IMR-90 (cell line): ENCODE data around the gene KCNIP3. TPM values are rescaled to one million over a fixed set of nuclear protein-coding genes. Genes with fewer than 3 reads are reported as not detected.

Source experiments
- ATAC-seq: fragments of 200-7000 bp; cut with Tn5 transposase; 2 replicates; pipeline ENCODE4 v1.9.1; 2020; ENCODE audit warnings: low read depth, mild to moderate bottlenecking, moderate library complexity
- BruUV-seq: library from RNA; stranded (reverse); fragments of 400-500 nt; replicated peaks from 2 replicates; lab custom pipeline; 2021; lab: Mats Ljungman, UMichigan
- CTCF ChIA-PET: fragments of 300-600 bp; formaldehyde crosslinking; extraction: SDS; loops from one replicate; lab custom pipeline; 2021; ENCODE audit warnings: antibody characterized with exemption; lab: Yijun Ruan, JAX
- POLR2A ChIA-PET: fragments of 300-600 bp; sonication (Branson Sonifier 250); formaldehyde crosslinking; loops from one replicate; lab custom pipeline; 2022; ENCODE audit warnings: antibody characterized with exemption; ENCODE audit not compliant: unreplicated experiment; lab: Charles Lee
- DNase-seq: peaks from one replicate; pipeline ENCODE4 v3.0.0; 2013
- H2AFZ ChIP-seq: replicated peaks from 2 replicates; pipeline ENCODE3; 2013; ENCODE audit warnings: low read length, mild to moderate bottlenecking; ENCODE audit not compliant: poor library complexity
- H2AK5ac ChIP-seq: 2 replicates; pipeline ENCODE4 v1.6.1; 2013; ENCODE audit warnings: low read depth, low read length, inconsistent platforms
- H2AK9ac ChIP-seq: replicated peaks from 2 replicates; pipeline ENCODE3; 2013; ENCODE audit warnings: mild to moderate bottlenecking, low read depth, low read length, moderate library complexity; ENCODE audit not compliant: poor library complexity
- H2BK120ac ChIP-seq: 2 replicates; pipeline ENCODE4 v1.6.1; 2013; ENCODE audit warnings: low read depth, low read length, inconsistent platforms
- H2BK15ac ChIP-seq: 3 replicates; pipeline ENCODE4 v1.6.1; 2013; ENCODE audit warnings: low read depth, low read length, inconsistent platforms
- H2BK20ac ChIP-seq: 2 replicates; pipeline ENCODE4 v1.6.1; 2013; ENCODE audit warnings: low read depth, mild to moderate bottlenecking, inconsistent platforms, low read length, moderate library complexity
- H2BK5ac ChIP-seq: 2 replicates; pipeline ENCODE4 v1.6.1; 2013; ENCODE audit warnings: mild to moderate bottlenecking, low read depth, low read length, inconsistent platforms; ENCODE audit not compliant: poor library complexity, severe bottlenecking
- H3K14ac ChIP-seq: replicated peaks from 2 replicates; pipeline ENCODE4 v1.6.1; 2013; ENCODE audit warnings: low read depth, low read length, inconsistent platforms
- H3K18ac ChIP-seq: 2 replicates; pipeline ENCODE4 v1.6.1; 2013; ENCODE audit warnings: low read depth, low read length, control low read depth
- H3K23ac ChIP-seq: 2 replicates; pipeline ENCODE4 v1.6.1; 2013; ENCODE audit warnings: low read depth, low read length, inconsistent platforms
- H3K27ac ChIP-seq: 2 replicates; pipeline ENCODE4 v1.5.1; 2013; ENCODE audit warnings: mild to moderate bottlenecking, control low read depth, low read length; ENCODE audit not compliant: insufficient read depth
- H3K27me3 ChIP-seq: 2 replicates; pipeline ENCODE4 v1.6.1; 2013; ENCODE audit warnings: low read length; ENCODE audit not compliant: control insufficient read depth, insufficient read depth
- H3K36me3 ChIP-seq: 2 replicates; pipeline ENCODE4 v1.6.1; 2013; ENCODE audit warnings: low read length, mixed read lengths; ENCODE audit not compliant: control insufficient read depth, insufficient read depth
- H3K4ac ChIP-seq: 2 replicates; pipeline ENCODE4 v1.6.1; 2013; ENCODE audit warnings: low read depth, low read length, inconsistent platforms
- H3K4me1 ChIP-seq: 2 replicates; pipeline ENCODE4 v1.6.1; 2013; ENCODE audit warnings: low read length, mixed read lengths; ENCODE audit not compliant: control insufficient read depth, insufficient read depth
- H3K4me2 ChIP-seq: 2 replicates; pipeline ENCODE4 v1.6.1; 2013; ENCODE audit warnings: low read depth, mild to moderate bottlenecking, control low read depth, low read length, moderate library complexity
- H3K4me3 ChIP-seq: 2 replicates; pipeline ENCODE4 v1.5.1; 2013; ENCODE audit warnings: low read depth, mild to moderate bottlenecking, control low read depth, low read length, moderate library complexity; ENCODE audit not compliant: insufficient read depth
- H3K56ac ChIP-seq: 2 replicates; pipeline ENCODE4 v1.6.1; 2013; ENCODE audit warnings: low read length, inconsistent platforms; ENCODE audit not compliant: insufficient read depth; ENCODE audit errors: extremely low read depth
- H3K79me1 ChIP-seq, 2 experiments: 2 replicates each; pipeline ENCODE4 v1.6.1; 2013; ENCODE audit warnings: low read length in 2 of 2, inconsistent platforms in 1 of 2, low read depth in 1 of 2
- H3K9ac ChIP-seq: 2 replicates; pipeline ENCODE4 v1.6.1; 2013; ENCODE audit warnings: low read depth, low read length, control low read depth
- H3K9me1 ChIP-seq: 2 replicates; pipeline ENCODE4 v1.6.1; 2013; ENCODE audit warnings: low read length, inconsistent platforms; ENCODE audit not compliant: insufficient read depth
- H3K9me3 ChIP-seq: 2 replicates; pipeline ENCODE4 v1.6.1; 2013; ENCODE audit warnings: low read length; ENCODE audit not compliant: control insufficient read depth, insufficient read depth
- H4K20me1 ChIP-seq: 2 replicates; pipeline ENCODE4 v1.6.1; 2013; ENCODE audit warnings: low read length, inconsistent platforms; ENCODE audit not compliant: insufficient read depth
- H4K5ac ChIP-seq: 2 replicates; pipeline ENCODE4 v1.6.1; 2013; ENCODE audit warnings: mild to moderate bottlenecking, low read depth, low read length, control low read depth
- H4K8ac ChIP-seq, 2 experiments: 2 replicates each; pipeline ENCODE4 v1.6.1; 2013; ENCODE audit warnings: low read depth in 2 of 2, low read length in 2 of 2, control low read depth in 1 of 2, inconsistent platforms in 1 of 2
- H4K91ac ChIP-seq: 2 replicates; pipeline ENCODE4 v1.6.1; 2013; ENCODE audit warnings: low read depth, low read length, inconsistent platforms; ENCODE audit not compliant: insufficient read depth
- CHD1 ChIP-seq: IDR thresholded peaks from 2 replicates; pipeline ENCODE4 v1.6.1; 2012; ENCODE audit warnings: low read depth, low read length, improper control_type of control experiment
- FOS ChIP-seq: fragments of 150-350 bp; IDR thresholded peaks from 2 replicates; pipeline ENCODE4 v1.6.1; 2016; ENCODE audit warnings: low read depth, low read length
- MAFK ChIP-seq: IDR thresholded peaks from 2 replicates; pipeline ENCODE4 v1.6.1; 2012; ENCODE audit warnings: low read depth, low read length, improper control_type of control experiment
- WGBS, 2 experiments: methylation state at CpG; one replicate each; pipeline versions ENCODE4 v1.1.5 to v1.1.7; 2013; ENCODE audit warnings: missing lambda C conversion rate in 2 of 2; ENCODE audit not compliant: insufficient read length in 1 of 2; ENCODE audit errors: extremely low coverage in 2 of 2; 5-methylcytosine and 5-hydroxymethylcytosine counted together
- dilution Hi-C: fragments of 300-500 bp; cut with HindIII; formaldehyde crosslinking; loops from one replicate; pipeline ENCODE4 v1.14.3; 2018; ENCODE audit warnings: low sequenced_read_pairs; ENCODE audit not compliant: unreplicated experiment
- in situ Hi-C: fragments of 300-500 bp; cut with MboI; formaldehyde crosslinking; loops from 3 replicates; pipeline ENCODE4 v1.14.3; 2019; ENCODE audit warnings: low sequenced_read_pairs, inconsistent platforms, mixed read lengths
- intact Hi-C: fragments of 100-400 bp; cut with micrococcal nuclease; formaldehyde crosslinking; loops from 2 replicates; pipeline ENCODE4 v1.10.0; 2022
- polyA plus RNA-seq, 3 experiments: library from polyadenylated mRNA; depleted of rRNA; stranded (reverse); fragments of >200 nt; gene quantifications; 2 replicates each; pipeline ENCODE4 v1.2.3, GENCODE V29; 2012; ENCODE audit warnings: low replicate concordance in 1 of 3
- total RNA-seq: library from RNA; depleted of rRNA; stranded (reverse); fragments of >200 nt; gene quantifications from 2 replicates; pipeline ENCODE4 v1.2.3, GENCODE V29; 2012
- TF ChIP-seq, protein P1 (sequence below): conservative IDR thresholded peaks from 2 replicates; pipeline ENCODE4 v1.5.1; 2012; ENCODE audit warnings: mild to moderate bottlenecking, low read depth, low read length, improper control_type of control experiment

KCNIP3 gene
- total and polyA plus RNA-seq, 2 of the 4 experiments (the other 2 are of a cell fraction), result 0.72 to 1.4 TPM

DNA sequence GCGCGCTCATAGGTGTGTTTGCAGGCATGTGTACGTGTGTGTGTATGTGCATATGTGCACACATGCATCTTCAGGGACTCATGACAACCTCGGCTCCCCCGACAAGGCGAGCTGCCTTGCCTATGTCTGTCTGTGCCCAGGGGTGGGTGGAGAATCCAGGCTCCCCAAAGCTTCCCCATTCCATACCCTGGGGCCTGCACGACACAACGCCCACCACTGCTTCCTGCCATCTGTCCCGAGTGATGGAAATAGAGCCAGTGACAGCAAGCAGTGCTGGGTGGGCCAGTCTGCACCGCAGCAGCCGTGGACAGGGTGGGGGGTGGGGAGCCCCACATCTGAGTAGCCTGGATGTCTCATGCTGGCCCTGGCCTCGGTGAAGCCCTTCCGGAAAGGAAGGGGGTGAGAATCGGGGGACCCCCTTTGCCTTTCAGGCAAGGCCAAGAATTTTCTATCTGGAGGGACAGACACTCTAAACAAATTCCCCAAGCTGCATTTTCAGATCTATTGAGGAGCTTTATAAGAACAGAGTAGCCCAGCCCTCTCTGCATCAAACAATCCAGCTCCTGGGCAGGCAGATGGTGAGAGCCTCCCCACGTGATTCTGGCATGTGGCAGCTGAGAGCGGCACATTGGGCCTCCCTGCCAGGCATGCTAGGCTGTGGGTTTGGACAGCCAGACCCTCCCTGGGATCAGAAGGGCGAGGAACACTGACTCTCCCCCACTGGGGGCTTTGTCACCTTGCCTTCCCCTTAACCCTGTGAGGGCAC is 4.9 kb downstream of the KCNIP3 start:
- in situ Hi-C loops, result no loop called here
- H3K9ac ChIP-seq, result no peak overlapping the region
- no peak overlapping the region for H2BK120ac ChIP-seq
- no peak overlapping the region for H4K5ac ChIP-seq
- peaks cover 40% of the 10 kb centered on the region for H3K27me3 ChIP-seq
- no peak for ATAC-seq
- H3K18ac ChIP-seq, result no peak overlapping the region
- H4K8ac ChIP-seq, result no peak overlapping the region
- DNase-seq, result no peak
- H3K79me1 ChIP-seq, result no peaks in the 10 kb centered on the region
- ChIA-PET POLR2A (no interaction called here), CTCF (no interaction called here)
- H2BK15ac ChIP-seq, result no peak overlapping the region
- dilution Hi-C loops, result no loop called here
- no peak overlapping the region for H2AK9ac ChIP-seq
- H3K9me1 ChIP-seq, result no peaks in the 10 kb centered on the region
- 70% methylated on average over 2 of the region's 17 CpGs; no CpG with 5 or more reads in 1 of the 2 experiments for WGBS, 2 experiments
- TF ChIP-seq, protein P1, sequence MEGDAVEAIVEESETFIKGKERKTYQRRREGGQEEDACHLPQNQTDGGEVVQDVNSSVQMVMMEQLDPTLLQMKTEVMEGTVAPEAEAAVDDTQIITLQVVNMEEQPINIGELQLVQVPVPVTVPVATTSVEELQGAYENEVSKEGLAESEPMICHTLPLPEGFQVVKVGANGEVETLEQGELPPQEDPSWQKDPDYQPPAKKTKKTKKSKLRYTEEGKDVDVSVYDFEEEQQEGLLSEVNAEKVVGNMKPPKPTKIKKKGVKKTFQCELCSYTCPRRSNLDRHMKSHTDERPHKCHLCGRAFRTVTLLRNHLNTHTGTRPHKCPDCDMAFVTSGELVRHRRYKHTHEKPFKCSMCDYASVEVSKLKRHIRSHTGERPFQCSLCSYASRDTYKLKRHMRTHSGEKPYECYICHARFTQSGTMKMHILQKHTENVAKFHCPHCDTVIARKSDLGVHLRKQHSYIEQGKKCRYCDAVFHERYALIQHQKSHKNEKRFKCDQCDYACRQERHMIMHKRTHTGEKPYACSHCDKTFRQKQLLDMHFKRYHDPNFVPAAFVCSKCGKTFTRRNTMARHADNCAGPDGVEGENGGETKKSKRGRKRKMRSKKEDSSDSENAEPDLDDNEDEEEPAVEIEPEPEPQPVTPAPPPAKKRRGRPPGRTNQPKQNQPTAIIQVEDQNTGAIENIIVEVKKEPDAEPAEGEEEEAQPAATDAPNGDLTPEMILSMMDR, result no peak
- TF ChIP-seq MAFK, result no peak
- no peak for TF ChIP-seq CHD1
- TF ChIP-seq FOS, result no peak
- H3K36me3 ChIP-seq, result no peaks in the 10 kb centered on the region
- no peak overlapping the region for H3K4ac ChIP-seq
- no peak overlapping the region for H2AFZ ChIP-seq
- H4K91ac ChIP-seq, result no peak overlapping the region
- no peaks in the 10 kb centered on the region for H3K4me1 ChIP-seq
- H2AK5ac ChIP-seq, result no peak overlapping the region
- H2BK5ac ChIP-seq, result no peak overlapping the region
- H3K4me3 ChIP-seq, result no peak overlapping the region
- no peaks in the 10 kb centered on the region for H4K20me1 ChIP-seq
- no peak overlapping the region for H3K4me2 ChIP-seq
- no peaks in the 10 kb centered on the region for H3K9me3 ChIP-seq
- no peak overlapping the region for H3K56ac ChIP-seq
- no peak overlapping the region for H2BK20ac ChIP-seq
- H3K27ac ChIP-seq, result no peak overlapping the region
- BruUV-seq, result no TSS peak
- H3K23ac ChIP-seq, result no peak overlapping the region
- H3K14ac ChIP-seq, result no peak overlapping the region
- intact Hi-C loops, result no loop called here
